Stimulated activated CD4-positive, alpha-beta T cell treated with anti-CD3 and anti-CD28 coated beads, Interleukin-12 subunit alpha, Interleukin-12 subunit beta, amount 100 ng/mL, for 48 hours (primary cell): ENCODE data around the gene LSM2.

Experiments used
- DNase-seq, 3 donors: peaks; one replicate each; pipeline ENCODE4 v3.0.0-alpha.2; 2020; ENCODE audit warnings: low read depth in 2 of 3, low spot score in 1 of 3

Gene LSM2

DNA sequence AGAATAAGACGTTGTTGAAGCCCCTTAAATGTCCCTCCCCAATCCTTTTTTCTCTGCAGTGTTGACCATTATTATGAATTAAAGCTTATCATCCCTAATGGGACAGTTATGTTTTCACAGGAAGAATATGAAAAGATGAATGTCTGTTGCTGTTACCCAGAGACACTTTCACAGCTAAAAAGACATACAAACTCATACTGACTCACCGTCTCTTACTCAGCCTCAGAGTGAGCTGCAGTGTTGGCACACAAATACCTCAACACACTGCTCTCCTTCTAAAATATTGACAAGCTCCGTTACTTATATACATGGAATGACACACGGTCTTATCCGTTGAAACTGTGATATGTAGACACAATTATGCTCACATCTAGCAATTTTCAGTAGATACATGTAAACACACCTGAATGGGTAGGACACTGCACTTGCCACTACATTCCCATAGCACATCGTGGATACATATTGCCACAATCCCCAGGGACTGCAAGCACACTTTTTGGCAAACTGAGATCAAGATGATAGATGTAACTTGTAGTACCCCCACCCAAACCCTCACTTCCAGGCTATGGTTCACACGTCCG lies 53.9 kb downstream of the LSM2 start:
- no peak for DNase-seq

DNA sequence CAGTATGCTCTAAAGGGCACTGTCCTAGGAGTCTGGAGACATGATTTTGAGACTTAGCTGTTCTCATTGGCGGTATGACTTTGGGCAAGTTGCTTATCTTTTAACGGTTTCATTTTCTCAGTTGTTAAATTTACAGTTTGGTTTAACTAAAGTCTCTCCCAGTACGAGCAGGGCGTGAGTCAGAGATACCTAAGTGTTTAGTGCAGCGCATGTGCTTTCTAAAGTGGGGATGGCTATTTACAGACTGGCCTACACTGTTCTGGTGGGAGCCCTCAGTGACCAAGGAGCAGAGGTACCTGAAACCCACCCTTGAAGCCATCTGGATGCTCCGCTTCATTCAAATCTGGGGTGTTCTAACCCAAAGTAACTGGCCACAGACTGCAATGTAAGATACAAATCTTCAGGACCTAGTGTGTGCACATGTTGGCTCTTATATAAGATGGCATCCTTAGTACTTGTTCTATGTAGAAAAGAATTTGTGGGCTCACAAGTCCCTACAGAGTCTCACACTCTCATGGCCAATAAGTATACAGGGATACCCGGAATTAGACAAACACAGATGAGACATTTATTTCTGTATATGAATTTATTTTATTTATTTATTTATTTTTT lies 56.2 kb downstream of the LSM2 start:
- DNase-seq, result no peak

DNA sequence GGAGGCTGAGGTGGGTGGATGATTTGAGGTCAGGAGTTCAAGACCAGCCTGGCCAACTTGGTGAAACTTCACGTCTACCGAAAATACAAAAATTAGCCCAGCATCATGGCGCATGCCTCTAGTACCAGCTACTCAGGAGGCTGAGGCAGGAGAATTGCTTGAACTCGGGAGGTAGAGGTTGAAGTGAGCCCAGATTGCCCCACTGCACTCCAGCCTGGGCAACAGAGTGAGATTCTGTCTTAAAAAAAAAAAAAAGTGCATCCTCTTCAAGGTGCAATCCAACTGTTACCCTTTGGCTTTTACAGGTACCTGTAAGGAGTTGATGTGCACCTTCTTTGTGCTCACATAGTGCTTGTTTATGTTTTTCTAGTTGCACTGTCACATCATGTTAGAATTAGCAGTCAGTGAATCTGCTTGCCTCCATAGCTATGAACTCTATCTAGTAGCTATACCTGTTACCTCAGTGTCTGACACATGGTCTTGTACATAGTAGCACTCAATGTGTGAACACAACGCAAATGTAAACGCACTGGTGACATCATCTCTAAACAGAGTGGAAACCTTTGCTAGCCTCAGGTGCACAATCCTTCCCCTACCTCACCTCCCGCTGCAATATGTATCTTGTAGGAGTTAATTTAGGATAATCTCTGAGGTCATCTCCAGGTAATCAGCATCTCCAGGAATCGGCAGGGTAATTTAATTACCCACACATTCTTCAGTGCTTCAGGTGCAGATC lies 57.3 kb downstream of the LSM2 start:
- DNase-seq, result no peak
